ENCODE results near the gene HACD2. TPM values are rescaled to one million over a fixed set of nuclear protein-coding genes. Genes with fewer than 3 reads are reported as not detected.

The HACD2 gene
- total and polyA plus RNA-seq, 9 of the 15 experiments (the other 6 are each of a cell fraction or from before 2014, with no cell fraction given), result 1.3 to 10.5 (median 3.8) TPM

DNA sequence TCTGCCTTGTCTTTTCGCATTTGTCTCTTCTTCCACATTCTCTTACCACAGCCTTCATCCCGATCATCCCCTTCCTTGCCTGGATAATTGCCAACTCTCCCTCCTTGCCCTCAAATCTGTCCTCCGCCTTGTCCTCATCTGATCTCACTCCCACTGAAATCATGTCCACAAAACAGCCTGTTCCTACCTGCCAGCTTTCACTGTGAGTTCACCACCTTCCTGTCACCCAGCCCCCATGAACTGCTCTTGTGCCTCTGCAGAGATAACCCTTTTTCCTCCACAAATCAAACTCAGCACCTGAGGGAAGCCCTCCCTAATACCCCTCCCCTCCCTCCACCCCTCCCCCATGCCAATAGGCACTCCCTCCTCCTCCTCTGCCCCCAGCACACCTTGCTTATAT lies 131.2 kb downstream of the HACD2 start:
- WGBS (ENCODE audit: insufficient coverage, low coverage, missing lambda C conversion rate), result 0% methylated on average over 3 of the region's 3 CpGs
- 0 out of 2 replicates have a peak, but pooled peaks have one; percentile 19 for TF ChIP-seq NFIC (IDR thresholded peaks at IDR 0.05)
- TF ChIP-seq, protein P1, sequence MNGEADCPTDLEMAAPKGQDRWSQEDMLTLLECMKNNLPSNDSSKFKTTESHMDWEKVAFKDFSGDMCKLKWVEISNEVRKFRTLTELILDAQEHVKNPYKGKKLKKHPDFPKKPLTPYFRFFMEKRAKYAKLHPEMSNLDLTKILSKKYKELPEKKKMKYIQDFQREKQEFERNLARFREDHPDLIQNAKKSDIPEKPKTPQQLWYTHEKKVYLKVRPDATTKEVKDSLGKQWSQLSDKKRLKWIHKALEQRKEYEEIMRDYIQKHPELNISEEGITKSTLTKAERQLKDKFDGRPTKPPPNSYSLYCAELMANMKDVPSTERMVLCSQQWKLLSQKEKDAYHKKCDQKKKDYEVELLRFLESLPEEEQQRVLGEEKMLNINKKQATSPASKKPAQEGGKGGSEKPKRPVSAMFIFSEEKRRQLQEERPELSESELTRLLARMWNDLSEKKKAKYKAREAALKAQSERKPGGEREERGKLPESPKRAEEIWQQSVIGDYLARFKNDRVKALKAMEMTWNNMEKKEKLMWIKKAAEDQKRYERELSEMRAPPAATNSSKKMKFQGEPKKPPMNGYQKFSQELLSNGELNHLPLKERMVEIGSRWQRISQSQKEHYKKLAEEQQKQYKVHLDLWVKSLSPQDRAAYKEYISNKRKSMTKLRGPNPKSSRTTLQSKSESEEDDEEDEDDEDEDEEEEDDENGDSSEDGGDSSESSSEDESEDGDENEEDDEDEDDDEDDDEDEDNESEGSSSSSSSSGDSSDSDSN (IDR thresholded peaks at IDR 0.05; ENCODE audit: borderline replicate concordance in 1 of 2, low read depth in 2 of 2, low read length in 2 of 2), result no peak
- POLR2A ChIA-PET, result no interaction called here

DNA sequence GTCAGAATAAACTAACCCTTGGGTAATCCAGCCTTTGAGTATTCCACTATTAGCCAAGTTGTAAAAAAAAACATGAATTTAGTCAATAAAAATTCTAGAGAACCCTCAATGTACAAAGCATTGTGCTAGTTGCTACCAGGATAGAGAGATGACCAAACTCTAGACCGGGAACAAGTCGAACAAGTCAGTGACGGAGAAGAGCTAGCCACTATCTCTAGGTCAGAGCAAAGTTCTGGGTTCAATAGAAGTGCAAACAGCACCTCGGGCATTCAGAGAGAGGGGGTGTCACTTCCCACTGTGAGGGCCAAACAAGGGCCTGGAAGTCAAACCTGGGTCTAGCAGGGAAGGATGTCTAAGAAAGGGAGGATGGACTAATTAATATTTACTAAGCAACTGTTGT lies 133.7 kb downstream of the HACD2 start:
- no peak for DNase-seq (ENCODE audit: extremely low read depth in 1 of 4, low spot score in 3 of 4)
- H3K27ac ChIP-seq (ENCODE audit: extremely low read depth, low read depth, low read length), result no peak overlapping the region
- no TSS peak for BruUV-seq (replicated peaks)
- H3K9me3 ChIP-seq (replicated peaks; ENCODE audit: control insufficient read depth, insufficient read depth, low read depth, low read length), result no peaks in the 10 kb centered on the region
- H3K79me2 ChIP-seq (ENCODE audit: control insufficient read depth, insufficient read depth, low read length), result no peaks in the 10 kb centered on the region
- ATAC-seq, result no peak
- FAIRE-seq, result no peak
- ChIA-PET CTCF (ENCODE audit: low intra/inter-chr PET ratio) (interaction anchor here (0.7 kb wide), 1 partner anchor 1121 kb away, joined by 4 read pairs; no protein-coding TSS in a partner anchor), POLR2A (no interaction called here)
- intact Hi-C loops (cut with micrococcal nuclease), result no loop called here
- 3% methylated on average over 4 of the region's 4 CpGs for WGBS (ENCODE audit: insufficient coverage, low coverage, missing lambda C conversion rate)
- peaks cover 0 to 10% of the 10 kb centered on the region in 2 experiments; a peak in 2 of 5 replicates for H3K27me3 ChIP-seq (ENCODE audit: control insufficient read depth in 2 of 2, insufficient read depth in 2 of 2, low read length in 2 of 2)
- H3K9ac ChIP-seq (ENCODE audit: insufficient read depth in 1 of 2, low read depth in 2 of 2, low read length in 2 of 2), result no peak overlapping the region
- TF ChIP-seq, protein P2, sequence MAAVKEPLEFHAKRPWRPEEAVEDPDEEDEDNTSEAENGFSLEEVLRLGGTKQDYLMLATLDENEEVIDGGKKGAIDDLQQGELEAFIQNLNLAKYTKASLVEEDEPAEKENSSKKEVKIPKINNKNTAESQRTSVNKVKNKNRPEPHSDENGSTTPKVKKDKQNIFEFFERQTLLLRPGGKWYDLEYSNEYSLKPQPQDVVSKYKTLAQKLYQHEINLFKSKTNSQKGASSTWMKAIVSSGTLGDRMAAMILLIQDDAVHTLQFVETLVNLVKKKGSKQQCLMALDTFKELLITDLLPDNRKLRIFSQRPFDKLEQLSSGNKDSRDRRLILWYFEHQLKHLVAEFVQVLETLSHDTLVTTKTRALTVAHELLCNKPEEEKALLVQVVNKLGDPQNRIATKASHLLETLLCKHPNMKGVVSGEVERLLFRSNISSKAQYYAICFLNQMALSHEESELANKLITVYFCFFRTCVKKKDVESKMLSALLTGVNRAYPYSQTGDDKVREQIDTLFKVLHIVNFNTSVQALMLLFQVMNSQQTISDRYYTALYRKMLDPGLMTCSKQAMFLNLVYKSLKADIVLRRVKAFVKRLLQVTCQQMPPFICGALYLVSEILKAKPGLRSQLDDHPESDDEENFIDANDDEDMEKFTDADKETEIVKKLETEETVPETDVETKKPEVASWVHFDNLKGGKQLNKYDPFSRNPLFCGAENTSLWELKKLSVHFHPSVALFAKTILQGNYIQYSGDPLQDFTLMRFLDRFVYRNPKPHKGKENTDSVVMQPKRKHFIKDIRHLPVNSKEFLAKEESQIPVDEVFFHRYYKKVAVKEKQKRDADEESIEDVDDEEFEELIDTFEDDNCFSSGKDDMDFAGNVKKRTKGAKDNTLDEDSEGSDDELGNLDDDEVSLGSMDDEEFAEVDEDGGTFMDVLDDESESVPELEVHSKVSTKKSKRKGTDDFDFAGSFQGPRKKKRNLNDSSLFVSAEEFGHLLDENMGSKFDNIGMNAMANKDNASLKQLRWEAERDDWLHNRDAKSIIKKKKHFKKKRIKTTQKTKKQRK (IDR thresholded peaks at IDR 0.05; ENCODE audit: borderline replicate concordance, low read depth, low read length), result no peak
- TF ChIP-seq ELF2 (CRISPR knock-in tag; IDR thresholded peaks at IDR 0.05), result no peak
- H3K36me3 ChIP-seq (ENCODE audit: control insufficient read depth, insufficient read depth, low read length), result no peaks in the 10 kb centered on the region
- peaks cover 0 to 24% of the 10 kb centered on the region in 2 experiments; a peak in 2 of 5 replicates for H3K4me1 ChIP-seq (replicated peaks in 1 of 2; ENCODE audit: control insufficient read depth in 2 of 2, insufficient read depth in 2 of 2, low read length in 2 of 2)
- H3K4me3 ChIP-seq, result no peak overlapping the region
- H4K20me1 ChIP-seq (replicated peaks; ENCODE audit: control insufficient read depth, insufficient read depth, low read length), result peaks cover 6% of the 10 kb centered on the region; the same call in 1 of the 2 replicates
- H2AFZ ChIP-seq (ENCODE audit: low read depth, low read length), result no peak overlapping the region
- peaks cover 3% of the 10 kb centered on the region for H3K9me1 ChIP-seq (ENCODE audit: control insufficient read depth, insufficient read depth, low read length)
- no peak overlapping the region for H3K4me2 ChIP-seq (ENCODE audit: insufficient read depth, low read length)
- in situ Hi-C loops (cut with MboI), result no loop called here

More for the DNA sequence above, 131.2 kb downstream of the HACD2 start:
- DNase-seq (ENCODE audit: extremely low read depth in 1 of 4, low spot score in 3 of 4), result no peak
- Histone ChIP-seq H3K4me2 (ENCODE audit: insufficient read depth, low read length) (no peak overlapping the region), H3K36me3 (ENCODE audit: control insufficient read depth, insufficient read depth, low read length) (no peaks in the 10 kb centered on the region), H3K9me3 (replicated peaks; ENCODE audit: control insufficient read depth, insufficient read depth, low read depth, low read length) (no peaks in the 10 kb centered on the region), H3K9ac (ENCODE audit: insufficient read depth in 1 of 2, low read depth in 2 of 2, low read length in 2 of 2) (no peak overlapping the region), H3K79me2 (ENCODE audit: control insufficient read depth, insufficient read depth, low read length) (no peaks in the 10 kb centered on the region), H4K20me1 (replicated peaks; ENCODE audit: control insufficient read depth, insufficient read depth, low read length) (no peaks in the 10 kb centered on the region), H3K27me3 (ENCODE audit: control insufficient read depth in 2 of 2, insufficient read depth in 2 of 2, low read length in 2 of 2) (peaks cover 0 to 10% of the 10 kb centered on the region in 2 experiments; a peak in 2 of 5 replicates), H2AFZ (ENCODE audit: low read depth, low read length) (no peak overlapping the region), H3K27ac (ENCODE audit: extremely low read depth, low read depth, low read length) (no peak overlapping the region), H3K4me3 (no peak overlapping the region), H3K9me1 (ENCODE audit: control insufficient read depth, insufficient read depth, low read length) (peaks cover 3% of the 10 kb centered on the region), H3K4me1 (replicated peaks in 1 of 2; ENCODE audit: control insufficient read depth in 2 of 2, insufficient read depth in 2 of 2, low read length in 2 of 2) (peaks cover 0 to 9% of the 10 kb centered on the region in 2 experiments; a peak in 2 of 5 replicates)
- in situ Hi-C loops (cut with MboI) (no loop called here), intact Hi-C loops (cut with micrococcal nuclease) (no loop called here)
- no peak for FAIRE-seq
- ATAC-seq, result no peak
- BruUV-seq (replicated peaks), result no TSS peak
- CTCF ChIA-PET (ENCODE audit: low intra/inter-chr PET ratio), result no interaction called here
